SIG-M5 (cell line): Measurements from ENCODE around the gene RPL10.

Source experiments
- DNase-seq: peaks from one replicate; lab custom pipeline; 2025; lab: John Stamatoyannopoulos, UW

RPL10 gene

DNA sequence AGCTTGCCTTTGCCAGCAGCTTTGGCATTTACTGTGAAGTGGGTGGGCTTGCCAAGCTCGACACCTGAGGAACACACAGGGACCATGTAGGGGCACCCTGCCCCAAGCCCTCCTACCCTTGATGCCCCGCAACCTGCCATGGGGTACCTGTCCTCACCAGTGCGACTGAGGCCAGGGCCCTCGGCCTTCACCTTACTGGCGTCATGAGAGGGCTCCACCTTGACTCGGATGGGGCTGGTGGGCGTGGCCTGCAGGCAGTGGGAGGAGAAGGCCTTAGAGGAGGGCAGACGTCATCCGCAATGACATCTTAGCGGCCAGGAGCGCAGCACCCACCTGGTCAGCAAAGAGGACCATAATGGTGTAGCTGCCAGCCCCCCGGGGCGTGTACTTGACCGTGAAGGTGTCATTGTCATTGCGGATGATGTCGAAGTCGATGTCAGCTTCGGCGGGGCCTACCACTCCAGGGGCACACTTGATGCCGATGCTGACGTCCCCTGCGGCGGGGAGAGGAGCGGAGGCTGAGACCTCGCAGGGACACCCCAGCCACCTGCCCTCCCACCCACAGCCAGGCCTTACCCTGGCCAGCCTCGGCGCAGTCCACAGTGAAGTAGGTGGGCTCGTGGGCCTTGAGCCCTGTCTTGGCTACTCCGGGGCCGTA lies 36.0 kb upstream of the RPL10 start:
- DNase-seq: no peak

DNA sequence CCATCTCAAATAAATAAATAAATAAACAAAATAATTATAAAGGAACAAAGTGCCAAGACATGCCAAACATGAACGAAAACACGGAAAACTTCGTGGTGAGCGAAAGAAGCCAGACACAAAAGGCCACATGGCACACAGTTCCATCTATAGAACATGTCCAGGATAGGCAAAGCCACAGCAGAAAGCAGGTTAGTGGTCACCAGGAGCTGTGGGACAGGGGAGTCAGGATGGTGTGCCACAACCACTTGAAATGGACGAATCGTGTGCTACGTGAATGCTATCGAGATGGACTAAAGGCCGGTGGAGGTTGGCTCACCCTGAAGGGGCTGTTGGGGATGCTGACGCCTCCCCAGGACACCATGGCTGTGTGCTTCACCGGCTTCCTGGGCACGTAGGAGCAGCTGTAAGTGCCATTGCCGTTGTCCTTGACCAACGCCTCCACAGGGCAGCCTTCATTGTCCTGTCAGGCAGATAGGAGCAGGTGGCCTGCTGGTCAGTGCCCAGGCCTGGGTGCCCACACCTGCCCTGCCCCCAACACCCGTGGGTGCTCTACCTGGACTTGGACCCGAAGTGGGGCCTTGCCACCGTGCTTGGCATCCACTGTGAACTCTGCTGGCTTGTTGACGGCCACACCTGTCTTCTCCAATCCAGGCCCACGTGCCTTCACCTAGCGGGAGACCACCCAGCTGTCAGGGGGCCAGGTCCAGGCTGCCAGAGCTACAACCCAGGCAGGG lies 34.3 kb upstream of the RPL10 start:
- DNase-seq: no peak

GRCh38 chrX:154365052-154365600 lies 33.1 kb upstream of the RPL10 start:
- no peak for DNase-seq

DNA sequence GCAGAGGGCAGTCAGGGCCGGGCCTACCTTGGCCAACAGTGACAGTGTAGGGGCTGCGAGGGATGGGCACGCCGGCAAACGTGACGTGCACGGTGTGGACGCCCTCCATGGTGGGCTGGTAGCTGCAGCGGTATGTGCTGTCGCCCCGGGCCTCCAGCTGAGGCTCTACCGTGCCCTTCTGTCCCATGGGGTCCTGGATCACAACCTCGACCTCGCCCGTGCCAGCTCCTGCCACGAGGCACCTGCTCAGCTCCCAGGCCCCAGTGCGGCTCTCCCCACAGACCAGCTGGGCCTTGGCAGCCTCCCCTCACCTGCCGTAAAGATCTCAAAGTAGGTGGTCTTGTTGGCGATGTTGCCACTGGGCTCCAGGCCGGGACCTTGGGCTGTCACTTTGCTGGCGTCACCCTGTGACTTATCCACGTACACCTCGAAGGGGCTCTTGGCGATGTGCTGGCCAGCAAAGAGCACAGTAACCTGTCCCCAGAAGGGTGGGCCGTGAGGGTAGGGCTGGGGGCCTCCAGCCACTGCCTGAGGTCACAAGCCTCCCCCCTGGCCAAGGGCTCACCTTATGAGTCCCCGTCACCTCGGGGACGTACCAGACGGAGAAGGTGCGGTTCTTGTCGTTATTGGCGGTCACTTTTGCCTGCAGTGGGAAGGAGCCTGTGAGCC lies 32.0 kb upstream of the RPL10 start:
- no peak for DNase-seq

GRCh38 chrX:154366666-154367055 lies 31.5 kb upstream of the RPL10 start:
- no peak for DNase-seq

DNA sequence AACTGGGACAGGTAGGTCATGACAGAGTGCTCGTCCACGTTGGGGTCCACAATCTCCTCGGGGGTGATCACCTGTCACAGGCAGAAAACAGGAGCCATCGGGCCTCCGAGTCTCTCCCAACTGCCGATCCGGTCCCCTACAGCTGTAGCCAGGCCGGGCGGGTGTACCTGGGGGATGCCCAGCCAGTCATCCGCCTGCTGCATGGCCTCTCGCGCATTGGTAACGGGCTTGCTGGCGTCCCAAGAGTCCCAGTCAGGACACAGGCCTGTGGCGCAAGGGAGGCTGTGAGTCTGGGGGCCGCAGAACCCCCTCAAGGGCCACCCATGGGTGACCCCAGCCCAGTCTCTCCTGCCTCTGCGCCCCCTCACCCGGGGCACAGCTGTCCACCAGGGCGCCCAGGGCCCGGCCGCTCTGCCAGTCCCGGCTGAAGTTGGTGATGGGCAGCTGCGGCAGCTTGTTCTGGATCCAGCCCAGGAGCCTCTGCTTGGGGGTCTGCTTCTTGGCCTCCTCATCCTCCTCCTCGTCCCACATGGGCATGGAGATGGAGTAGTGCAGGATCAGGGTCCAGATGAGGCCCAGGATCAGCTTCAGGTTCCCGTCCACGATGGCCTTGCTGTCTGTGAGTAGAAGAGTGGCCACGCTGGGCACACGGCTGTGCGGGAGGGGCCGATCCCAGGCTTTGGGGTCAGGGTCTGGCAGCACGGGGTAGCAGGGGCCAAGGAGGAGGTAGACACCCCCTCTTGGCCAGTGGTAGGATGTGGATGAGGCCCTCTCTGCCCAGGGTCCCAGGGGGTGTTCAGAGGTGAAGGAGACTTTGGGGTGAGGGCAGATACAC lies 30.5 kb upstream of the RPL10 start:
- no peak for DNase-seq

DNA sequence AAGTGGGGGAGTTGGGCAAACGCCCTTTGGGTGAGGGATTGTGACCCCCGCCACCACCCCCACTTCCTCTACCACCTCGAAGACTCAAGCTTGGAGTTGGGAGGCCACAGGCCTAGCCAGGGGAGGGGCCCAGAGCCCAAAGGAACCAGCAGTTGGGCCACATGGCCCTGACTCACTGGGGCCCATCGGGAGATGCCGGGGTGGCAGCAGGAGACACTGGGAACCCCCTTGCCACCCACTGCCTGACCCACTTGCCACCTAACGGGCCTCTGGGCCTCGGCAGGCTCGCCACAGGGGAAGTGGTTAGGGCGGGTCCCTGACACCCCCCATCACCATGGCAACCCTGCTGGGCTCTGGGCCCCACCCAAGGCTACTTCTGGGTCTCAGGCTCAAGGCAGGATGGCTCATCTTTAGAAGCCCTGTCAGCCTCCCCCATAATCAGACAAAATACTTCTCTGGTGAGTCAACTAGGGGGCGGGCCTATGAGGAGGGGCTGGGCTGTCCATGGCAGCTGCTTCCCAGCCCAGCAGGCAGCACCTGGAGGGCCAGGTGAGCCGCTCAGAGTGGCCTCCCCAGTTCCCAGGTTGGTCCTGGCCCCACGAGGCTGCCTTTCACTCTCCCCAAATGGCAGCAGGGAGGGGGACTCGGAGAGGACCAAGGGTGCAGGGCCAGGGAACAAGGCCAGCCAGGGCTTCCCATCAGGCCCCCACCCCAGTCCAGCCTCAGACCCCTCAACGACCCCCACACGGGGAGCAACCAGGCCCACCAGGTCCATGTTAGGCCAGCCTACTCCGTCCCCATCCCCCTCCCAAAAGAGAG lies 29.3 kb upstream of the RPL10 start:
- DNase-seq: peak; percentile 68

GRCh38 chrX:154369449-154370299 lies 28.5 kb upstream of the RPL10 start:
- no peak for DNase-seq

- no peak for DNase-seq
These were observed 27.7 kb upstream of the RPL10 start for GRCh38 chrX:154370300-154371016.

DNA sequence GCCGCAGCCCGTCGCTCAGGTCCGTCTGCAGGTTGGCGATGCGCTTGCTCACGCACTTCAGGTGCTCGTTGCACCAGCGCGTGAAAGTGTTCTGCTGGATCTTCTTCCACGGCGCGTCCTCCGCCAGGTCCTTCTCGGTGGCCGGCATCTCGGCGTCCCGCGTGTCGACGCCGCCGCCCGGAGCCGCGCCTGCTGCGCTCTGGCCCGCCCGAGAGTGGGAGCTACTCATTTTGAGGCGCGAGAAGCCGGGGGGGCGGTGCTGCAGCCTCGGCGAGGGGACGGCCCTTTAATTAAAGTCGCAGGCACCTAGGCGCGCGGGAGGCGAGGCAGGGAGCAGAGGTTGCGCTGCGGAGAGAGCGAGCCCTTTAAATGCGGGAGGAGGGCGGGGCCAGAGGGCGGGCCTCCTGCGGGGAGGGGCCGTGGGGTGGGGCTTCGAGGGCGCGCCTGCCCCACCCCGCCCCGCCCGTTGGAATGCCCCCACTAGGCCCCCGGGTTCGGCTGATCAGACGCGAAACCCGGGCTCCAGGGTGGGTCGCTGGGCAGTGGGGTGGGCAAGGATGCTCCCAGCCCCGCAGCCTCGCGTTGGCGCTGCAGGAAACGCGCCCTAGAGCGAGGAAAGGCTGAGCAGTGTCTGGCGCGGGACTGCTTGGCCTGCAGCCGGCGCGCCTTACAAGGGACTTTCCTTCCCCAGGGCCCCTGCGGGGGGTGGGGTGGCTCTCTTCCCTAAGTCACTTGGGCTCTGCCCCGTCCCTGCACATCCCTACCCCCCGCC lies 27.0 kb upstream of the RPL10 start:
- DNase-seq: peak; percentile 19

- DNase-seq: no peak
These were observed 26.3 kb upstream of the RPL10 start for GRCh38 chrX:154371789-154372300.

- no peak for DNase-seq
These were observed 25.6 kb upstream of the RPL10 start for GRCh38 chrX:154372612-154373022.

GRCh38 chrX:154373340-154374306 lies 24.6 kb upstream of the RPL10 start:
- DNase-seq: no peak

GRCh38 chrX:154374313-154375155 lies 23.6 kb upstream of the RPL10 start, which contains the start of gene FLNA:
Gene FLNA, minus strand, starts transcription at chrX:154374634. Its CDS starts 3,389 bp downstream, at chrX:154371245.
- no peak for DNase-seq

GRCh38 chrX:154375156-154375504 lies 23.0 kb upstream of the RPL10 start:
- no peak for DNase-seq

DNA sequence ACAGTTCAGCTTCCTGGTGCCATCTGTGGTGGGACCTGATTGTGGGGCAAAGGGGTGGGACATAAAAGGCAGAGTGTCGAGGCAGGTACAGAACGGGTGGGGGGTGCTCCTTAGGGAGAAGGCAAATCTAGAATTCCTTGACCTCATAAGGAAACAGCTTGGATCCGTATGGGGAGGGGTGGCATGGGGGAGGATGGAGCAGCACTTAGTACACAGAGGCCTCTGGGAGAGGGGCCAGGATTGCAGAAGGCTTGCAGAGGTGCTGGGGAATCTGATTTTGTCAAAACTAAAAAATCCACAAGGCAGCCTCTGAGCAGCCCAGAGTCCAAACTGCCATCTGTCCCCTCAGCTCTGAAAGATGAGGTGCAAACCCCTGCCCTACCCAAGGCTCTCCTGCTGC lies 21.4 kb upstream of the RPL10 start:
- DNase-seq: no peak
